ENCODE results near the gene IQGAP1. TPM values are rescaled to one million over a fixed set of nuclear protein-coding genes. Genes with fewer than 3 reads are reported as not detected.

Gene IQGAP1
- total RNA-seq, 1 experiment from 2014 or later: 113 TPM

DNA sequence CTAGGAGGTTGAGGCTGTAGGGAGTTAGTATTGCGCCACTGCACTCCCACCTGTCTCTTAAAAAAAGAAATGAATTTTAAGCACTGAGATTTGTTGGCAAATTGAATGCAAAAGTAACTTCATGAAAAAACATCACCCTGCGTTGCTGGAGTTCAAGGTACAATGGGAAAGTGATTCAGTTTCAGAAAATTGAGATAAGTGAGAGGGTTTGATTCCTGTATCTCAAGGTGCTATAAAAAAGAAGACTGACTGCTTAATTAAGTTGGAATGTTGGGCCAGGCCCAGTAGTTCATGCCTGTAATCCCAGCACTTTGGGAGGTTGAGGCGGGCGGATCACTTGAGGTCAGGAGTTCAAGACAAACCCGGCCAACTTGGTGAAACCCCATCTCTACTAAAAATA lies 39.1 kb downstream of the IQGAP1 start:
- peaks cover 5 to 9% of the 10 kb centered on the region in 2 experiments for H3K4me1 ChIP-seq (ENCODE audit: control insufficient read depth in 1 of 2, insufficient read depth in 2 of 2, low read length in 2 of 2)
- no peak overlapping the region for H3K27ac ChIP-seq (ENCODE audit: low read depth, low read length)
- TF ChIP-seq SIN3A (IDR thresholded peaks at IDR 0.05; ENCODE audit: low read depth): no peak
- no peak for TF ChIP-seq SP1 (IDR thresholded peaks at IDR 0.05; ENCODE audit: low read depth)
- TF ChIP-seq RAD21 (IDR thresholded peaks at IDR 0.05; ENCODE audit: low read depth): no peak
- TF ChIP-seq, protein P1, sequence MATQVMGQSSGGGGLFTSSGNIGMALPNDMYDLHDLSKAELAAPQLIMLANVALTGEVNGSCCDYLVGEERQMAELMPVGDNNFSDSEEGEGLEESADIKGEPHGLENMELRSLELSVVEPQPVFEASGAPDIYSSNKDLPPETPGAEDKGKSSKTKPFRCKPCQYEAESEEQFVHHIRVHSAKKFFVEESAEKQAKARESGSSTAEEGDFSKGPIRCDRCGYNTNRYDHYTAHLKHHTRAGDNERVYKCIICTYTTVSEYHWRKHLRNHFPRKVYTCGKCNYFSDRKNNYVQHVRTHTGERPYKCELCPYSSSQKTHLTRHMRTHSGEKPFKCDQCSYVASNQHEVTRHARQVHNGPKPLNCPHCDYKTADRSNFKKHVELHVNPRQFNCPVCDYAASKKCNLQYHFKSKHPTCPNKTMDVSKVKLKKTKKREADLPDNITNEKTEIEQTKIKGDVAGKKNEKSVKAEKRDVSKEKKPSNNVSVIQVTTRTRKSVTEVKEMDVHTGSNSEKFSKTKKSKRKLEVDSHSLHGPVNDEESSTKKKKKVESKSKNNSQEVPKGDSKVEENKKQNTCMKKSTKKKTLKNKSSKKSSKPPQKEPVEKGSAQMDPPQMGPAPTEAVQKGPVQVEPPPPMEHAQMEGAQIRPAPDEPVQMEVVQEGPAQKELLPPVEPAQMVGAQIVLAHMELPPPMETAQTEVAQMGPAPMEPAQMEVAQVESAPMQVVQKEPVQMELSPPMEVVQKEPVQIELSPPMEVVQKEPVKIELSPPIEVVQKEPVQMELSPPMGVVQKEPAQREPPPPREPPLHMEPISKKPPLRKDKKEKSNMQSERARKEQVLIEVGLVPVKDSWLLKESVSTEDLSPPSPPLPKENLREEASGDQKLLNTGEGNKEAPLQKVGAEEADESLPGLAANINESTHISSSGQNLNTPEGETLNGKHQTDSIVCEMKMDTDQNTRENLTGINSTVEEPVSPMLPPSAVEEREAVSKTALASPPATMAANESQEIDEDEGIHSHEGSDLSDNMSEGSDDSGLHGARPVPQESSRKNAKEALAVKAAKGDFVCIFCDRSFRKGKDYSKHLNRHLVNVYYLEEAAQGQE (IDR thresholded peaks at IDR 0.05; ENCODE audit: low read depth): no peak
- TF ChIP-seq EZH2phosphoT487 (IDR thresholded peaks at IDR 0.05; ENCODE audit: borderline replicate concordance): no peak
- no peak for TF ChIP-seq YY1 (IDR thresholded peaks at IDR 0.05; ENCODE audit: extremely low read depth, insufficient replicate concordance, low read depth, low read length)
- TF ChIP-seq SRF (IDR thresholded peaks at IDR 0.05; ENCODE audit: low read depth): no peak
- TF ChIP-seq ELF1 (IDR thresholded peaks at IDR 0.05; ENCODE audit: borderline replicate concordance, low read depth): no peak
- TF ChIP-seq FOSL1 (IDR thresholded peaks at IDR 0.05; ENCODE audit: low read depth): no peak
- TF ChIP-seq EGR1 (IDR thresholded peaks at IDR 0.05; ENCODE audit: low read depth): no peak
- TF ChIP-seq, protein P2, sequence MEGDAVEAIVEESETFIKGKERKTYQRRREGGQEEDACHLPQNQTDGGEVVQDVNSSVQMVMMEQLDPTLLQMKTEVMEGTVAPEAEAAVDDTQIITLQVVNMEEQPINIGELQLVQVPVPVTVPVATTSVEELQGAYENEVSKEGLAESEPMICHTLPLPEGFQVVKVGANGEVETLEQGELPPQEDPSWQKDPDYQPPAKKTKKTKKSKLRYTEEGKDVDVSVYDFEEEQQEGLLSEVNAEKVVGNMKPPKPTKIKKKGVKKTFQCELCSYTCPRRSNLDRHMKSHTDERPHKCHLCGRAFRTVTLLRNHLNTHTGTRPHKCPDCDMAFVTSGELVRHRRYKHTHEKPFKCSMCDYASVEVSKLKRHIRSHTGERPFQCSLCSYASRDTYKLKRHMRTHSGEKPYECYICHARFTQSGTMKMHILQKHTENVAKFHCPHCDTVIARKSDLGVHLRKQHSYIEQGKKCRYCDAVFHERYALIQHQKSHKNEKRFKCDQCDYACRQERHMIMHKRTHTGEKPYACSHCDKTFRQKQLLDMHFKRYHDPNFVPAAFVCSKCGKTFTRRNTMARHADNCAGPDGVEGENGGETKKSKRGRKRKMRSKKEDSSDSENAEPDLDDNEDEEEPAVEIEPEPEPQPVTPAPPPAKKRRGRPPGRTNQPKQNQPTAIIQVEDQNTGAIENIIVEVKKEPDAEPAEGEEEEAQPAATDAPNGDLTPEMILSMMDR (IDR thresholded peaks at IDR 0.05 in 2 of 3, conservative IDR thresholded peaks at IDR 0.05 in 1 of 3; ENCODE audit: borderline replicate concordance in 1 of 3, insufficient read depth in 1 of 3, low read depth in 2 of 3, low read length in 2 of 3): no peak
- TF ChIP-seq POLR2AphosphoS5 (IDR thresholded peaks at IDR 0.05; ENCODE audit: low read depth, low read length): no peak
- TF ChIP-seq POLR2A (IDR thresholded peaks at IDR 0.05; ENCODE audit: borderline replicate concordance, extremely low read depth, insufficient read depth, insufficient read length): no peak
- no peak for TF ChIP-seq JUND (IDR thresholded peaks at IDR 0.05)
- TF ChIP-seq, protein P3, sequence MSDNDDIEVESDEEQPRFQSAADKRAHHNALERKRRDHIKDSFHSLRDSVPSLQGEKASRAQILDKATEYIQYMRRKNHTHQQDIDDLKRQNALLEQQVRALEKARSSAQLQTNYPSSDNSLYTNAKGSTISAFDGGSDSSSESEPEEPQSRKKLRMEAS (IDR thresholded peaks at IDR 0.05): no peak
- TF ChIP-seq EZH2 (IDR thresholded peaks at IDR 0.05): no peak
- TF ChIP-seq ZFX (IDR thresholded peaks at IDR 0.05): no peak
- no peaks in the 10 kb centered on the region for H3K27me3 ChIP-seq (ENCODE audit: insufficient read depth, low read length)
- no peak for DNase-seq (ENCODE audit: low read depth, low spot score)
- ChIA-PET RAD21 (ENCODE audit: low non-redundant PET in 1 of 2, low total read pairs in 2 of 2, uncharacterized antibody in 2 of 2, unreplicated experiment in 2 of 2) (interaction anchor here in 1 of 2 experiments (0.7 kb wide), 1 partner anchor 93 kb away, joined by 3 read pairs; no protein-coding TSS in a partner anchor), CTCF (no interaction called here), POLR2A (no interaction called here)
- no peak overlapping the region for H3K9ac ChIP-seq (ENCODE audit: low read length)
- H3K9me2 ChIP-seq (ENCODE audit: insufficient read depth): no peaks in the 10 kb centered on the region
- BruUV-seq (replicated peaks): no TSS peak
- no peaks in the 10 kb centered on the region for H4K20me1 ChIP-seq (ENCODE audit: insufficient read depth)
- peaks cover 0 to 2% of the 10 kb centered on the region in 2 experiments; a peak in 1 of 4 replicates for H3K36me3 ChIP-seq (ENCODE audit: control insufficient read depth in 1 of 2, insufficient read depth in 2 of 2, low read length in 2 of 2)
- intact Hi-C loops (cut with micrococcal nuclease): no loop called here
- no peak overlapping the region for H3K4me2 ChIP-seq (ENCODE audit: low read length)
- no peaks in the 10 kb centered on the region for H3K9me3 ChIP-seq (ENCODE audit: control insufficient read depth in 1 of 2, insufficient read depth in 1 of 2, low read depth in 1 of 2, low read length in 2 of 2)
- ATAC-seq: no peak
- no peak overlapping the region for H3K4me3 ChIP-seq (replicated peaks in 1 of 2; ENCODE audit: low read depth in 1 of 2, low read length in 2 of 2)
- no peak overlapping the region for H2AFZ ChIP-seq (ENCODE audit: low read depth, low read length, poor library complexity, severe bottlenecking)
- peaks cover 35% of the 10 kb centered on the region for H3K79me2 ChIP-seq (ENCODE audit: insufficient read depth, low read length)
